ENCODE measurements around the gene EPHA2.
A peak's percentile ranks its signal among the peaks of the same experiment; 100 is the strongest.

EPHA2 gene

DNA sequence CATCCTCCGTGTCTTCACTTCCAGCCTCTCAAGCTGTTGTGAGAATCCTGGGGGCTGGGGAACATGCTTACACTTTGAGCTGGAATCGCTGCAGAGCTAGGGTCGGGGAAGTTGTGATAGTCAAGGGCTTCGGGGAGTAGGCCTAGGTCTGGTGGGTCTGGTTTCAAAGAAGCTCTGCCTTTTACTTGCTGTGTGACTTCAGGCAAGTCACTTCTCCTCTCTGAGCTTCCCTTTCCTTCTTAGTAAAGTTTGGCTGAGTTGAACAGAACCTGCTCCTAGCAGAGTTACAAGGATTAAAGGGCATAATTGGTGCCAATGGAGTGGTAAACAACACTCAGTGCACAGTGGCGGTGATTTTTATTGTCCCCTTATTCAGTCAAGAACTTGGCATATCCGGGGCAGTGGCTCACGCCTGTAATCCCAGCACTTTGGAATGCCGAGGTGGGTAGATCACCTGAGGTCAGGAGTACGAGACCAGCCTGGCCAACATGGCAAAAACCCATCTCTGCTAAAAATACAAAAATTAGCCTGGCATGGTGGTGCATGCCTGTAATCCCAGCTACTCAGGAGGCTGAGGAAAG, 30.9 kb upstream of the EPHA2 start:
- CTCF ChIA-PET: interaction anchor here (0.6 to 3.6 kb wide), 11 partner anchors 31 to 304 kb away, joined by 3 to 29 read pairs (median 3); partner anchors contain the start of gene EPHA2
- H3K27ac ChIP-seq: peak overlapping the region; percentile 98
- TF ChIP-seq, protein P1, sequence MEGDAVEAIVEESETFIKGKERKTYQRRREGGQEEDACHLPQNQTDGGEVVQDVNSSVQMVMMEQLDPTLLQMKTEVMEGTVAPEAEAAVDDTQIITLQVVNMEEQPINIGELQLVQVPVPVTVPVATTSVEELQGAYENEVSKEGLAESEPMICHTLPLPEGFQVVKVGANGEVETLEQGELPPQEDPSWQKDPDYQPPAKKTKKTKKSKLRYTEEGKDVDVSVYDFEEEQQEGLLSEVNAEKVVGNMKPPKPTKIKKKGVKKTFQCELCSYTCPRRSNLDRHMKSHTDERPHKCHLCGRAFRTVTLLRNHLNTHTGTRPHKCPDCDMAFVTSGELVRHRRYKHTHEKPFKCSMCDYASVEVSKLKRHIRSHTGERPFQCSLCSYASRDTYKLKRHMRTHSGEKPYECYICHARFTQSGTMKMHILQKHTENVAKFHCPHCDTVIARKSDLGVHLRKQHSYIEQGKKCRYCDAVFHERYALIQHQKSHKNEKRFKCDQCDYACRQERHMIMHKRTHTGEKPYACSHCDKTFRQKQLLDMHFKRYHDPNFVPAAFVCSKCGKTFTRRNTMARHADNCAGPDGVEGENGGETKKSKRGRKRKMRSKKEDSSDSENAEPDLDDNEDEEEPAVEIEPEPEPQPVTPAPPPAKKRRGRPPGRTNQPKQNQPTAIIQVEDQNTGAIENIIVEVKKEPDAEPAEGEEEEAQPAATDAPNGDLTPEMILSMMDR (conservative IDR thresholded peaks at IDR 0.05; ENCODE audit: low read depth): no peak
- POLR2A ChIA-PET (ENCODE audit: low non-redundant PET): interaction anchor here (0.9 kb wide), 1 partner anchor 33 kb away, joined by 4 read pairs; no protein-coding TSS in a partner anchor
- no peak for DNase-seq (ENCODE audit: low spot score)

DNA sequence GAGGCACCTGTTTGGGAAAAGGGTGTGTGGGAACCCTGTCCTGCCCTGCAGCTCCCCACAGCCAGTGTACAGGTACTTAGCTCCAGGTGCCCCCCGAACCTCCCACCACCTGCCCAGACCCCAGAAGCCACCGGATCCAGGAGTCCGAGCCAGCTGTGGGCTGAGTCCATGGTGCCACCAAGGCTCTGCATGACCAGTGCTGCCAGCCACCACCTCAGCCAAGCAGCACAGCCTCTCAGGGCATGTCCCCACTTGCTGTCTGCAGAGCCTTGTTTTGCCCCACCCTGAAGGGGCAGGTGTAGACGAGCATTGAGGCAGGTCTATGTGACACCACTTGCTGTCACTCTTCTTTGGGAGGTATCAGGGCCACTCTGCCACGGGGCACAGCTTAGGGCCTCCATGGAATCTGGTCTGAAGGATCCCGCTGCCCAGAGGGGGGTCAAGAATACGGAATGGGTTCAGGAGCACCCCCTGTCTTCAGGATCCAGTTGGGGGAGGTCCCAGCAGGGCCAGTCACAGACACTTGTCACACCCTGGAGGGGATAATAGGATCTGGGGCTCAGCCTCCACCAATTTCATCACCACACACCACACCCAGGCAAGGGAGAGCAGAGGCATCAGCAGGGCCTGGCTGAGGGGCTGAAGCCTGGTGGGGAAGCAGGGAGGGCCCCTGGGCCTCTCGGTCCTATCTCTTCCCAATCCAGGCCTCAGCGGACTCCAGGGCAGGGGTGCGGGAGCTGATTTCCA, 28.9 kb upstream of the EPHA2 start:
- TF ChIP-seq, protein P1 (conservative IDR thresholded peaks at IDR 0.05; ENCODE audit: low read depth): no peak
- ChIA-PET POLR2A (ENCODE audit: low non-redundant PET) (interaction anchor here (0.9 to 1.4 kb wide), 2 partner anchors 11 to 39 kb away, joined by 3 to 5 read pairs; no protein-coding TSS in a partner anchor), CTCF (interaction anchor here (0.5 to 1.7 kb wide), 4 partner anchors 103 to 698 kb away, joined by 3 to 9 read pairs (median 4); no protein-coding TSS in a partner anchor)
- DNase-seq (ENCODE audit: low spot score): no peak
- peak overlapping the region; percentile 98 for H3K27ac ChIP-seq

DNA sequence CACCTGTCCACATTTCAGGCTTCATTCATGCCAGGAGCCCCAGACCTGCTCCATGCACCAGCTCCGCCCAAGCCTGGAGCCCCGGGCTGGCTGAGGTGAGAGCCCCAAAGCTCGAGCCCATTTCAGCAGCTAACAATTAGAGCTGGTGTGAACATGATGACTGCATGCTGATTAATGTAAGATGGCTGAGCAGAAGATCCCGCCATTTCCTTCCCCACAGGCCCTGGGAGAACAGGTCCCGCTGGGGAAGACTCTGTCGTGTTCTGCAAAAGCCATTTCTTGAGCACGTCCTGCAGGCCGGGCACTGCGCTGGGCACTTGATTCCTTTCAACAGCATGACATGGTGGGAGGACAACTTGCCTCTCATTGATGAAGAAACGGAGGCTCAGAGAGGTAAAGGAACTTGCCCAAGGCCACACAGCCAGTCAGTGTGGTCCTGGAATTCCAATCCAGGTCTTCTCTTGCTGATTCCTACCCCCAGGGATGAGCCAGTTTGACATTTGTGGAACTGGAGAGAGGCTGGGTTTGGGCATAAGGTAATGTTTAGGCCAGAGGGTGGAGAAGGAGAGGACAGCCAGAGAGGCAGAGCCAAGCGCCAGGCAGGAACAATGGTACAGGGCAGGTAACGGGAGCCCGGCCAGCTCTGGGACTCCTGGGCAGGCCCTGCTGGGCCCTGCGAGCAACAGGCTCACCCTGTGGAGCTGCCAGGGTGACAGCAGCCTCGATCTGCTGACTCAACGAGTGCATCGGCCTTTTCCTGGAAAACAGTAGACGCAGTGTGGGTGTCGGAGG, 28.1 kb upstream of the EPHA2 start:
- TF ChIP-seq, protein P1 (conservative IDR thresholded peaks at IDR 0.05; ENCODE audit: low read depth): no peak
- no peak for DNase-seq (ENCODE audit: low spot score)
- CTCF ChIA-PET: interaction anchor here (0.7 to 1.7 kb wide), 4 partner anchors 102 to 613 kb away, joined by 3 to 9 read pairs (median 5); no protein-coding TSS in a partner anchor
- peak overlapping the region; percentile 98 for H3K27ac ChIP-seq
- POLR2A ChIA-PET (ENCODE audit: low non-redundant PET): interaction anchor here (0.5 to 1.4 kb wide), 5 partner anchors 11 to 38 kb away, joined by 3 to 5 read pairs (median 4); no protein-coding TSS in a partner anchor

DNA sequence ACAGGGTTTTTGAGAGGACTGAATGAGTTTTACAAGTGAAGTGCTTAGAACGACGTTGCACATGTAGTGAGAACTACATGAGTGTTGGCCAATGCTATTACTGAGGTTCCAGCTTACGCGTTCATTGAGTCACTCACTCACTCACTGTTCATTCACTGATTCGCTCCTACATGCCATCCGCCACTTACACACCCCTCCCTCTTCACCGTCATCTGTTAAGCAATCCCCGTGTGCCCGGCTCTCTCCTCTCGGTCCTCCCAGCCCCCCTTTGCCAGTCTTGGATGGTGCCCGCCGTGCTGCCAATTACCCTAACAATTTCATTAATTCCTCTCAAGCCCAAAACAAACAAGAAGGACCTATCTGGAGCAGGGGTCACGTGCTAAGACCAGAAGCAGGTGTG, 27.3 kb upstream of the EPHA2 start:
- DNase-seq (ENCODE audit: low spot score): peak; percentile 86
- CTCF ChIA-PET: interaction anchor here (0.7 to 1.1 kb wide), 3 partner anchors 101 to 612 kb away, joined by 3 to 7 read pairs (median 6); no protein-coding TSS in a partner anchor
- POLR2A ChIA-PET (ENCODE audit: low non-redundant PET): interaction anchor here (0.5 to 0.6 kb wide), 2 partner anchors 30 to 100 kb away, joined by 3 to 4 read pairs; no protein-coding TSS in a partner anchor
- H3K27ac ChIP-seq: peak overlapping the region; percentile 98
- TF ChIP-seq, protein P1 (conservative IDR thresholded peaks at IDR 0.05; ENCODE audit: low read depth): no peak

GRCh38 chr1:16181887-16182719, 26.2 kb upstream of the EPHA2 start:
- ChIA-PET CTCF (interaction anchor here (1.1 to 1.4 kb wide), 2 partner anchors 100 kb away, joined by 6 to 7 read pairs; no protein-coding TSS in a partner anchor), POLR2A (ENCODE audit: low non-redundant PET) (interaction anchor here (0.6 to 0.9 kb wide), 2 partner anchors 26 to 329 kb away, joined by 3 to 5 read pairs; partner anchors contain the start of gene EPHA2)
- peak; percentile 78 for DNase-seq (ENCODE audit: low spot score)
- H3K27ac ChIP-seq: peak overlapping the region; percentile 98
- TF ChIP-seq, protein P1 (conservative IDR thresholded peaks at IDR 0.05; ENCODE audit: low read depth): no peak
